ENCODE data around the gene WDR47. TPM values are rescaled to one million over a fixed set of nuclear protein-coding genes. Genes with fewer than 3 reads are reported as not detected.

Gene WDR47
- polyA plus RNA-seq, 1 donor from 2014 or later, result 65.7 TPM

DNA sequence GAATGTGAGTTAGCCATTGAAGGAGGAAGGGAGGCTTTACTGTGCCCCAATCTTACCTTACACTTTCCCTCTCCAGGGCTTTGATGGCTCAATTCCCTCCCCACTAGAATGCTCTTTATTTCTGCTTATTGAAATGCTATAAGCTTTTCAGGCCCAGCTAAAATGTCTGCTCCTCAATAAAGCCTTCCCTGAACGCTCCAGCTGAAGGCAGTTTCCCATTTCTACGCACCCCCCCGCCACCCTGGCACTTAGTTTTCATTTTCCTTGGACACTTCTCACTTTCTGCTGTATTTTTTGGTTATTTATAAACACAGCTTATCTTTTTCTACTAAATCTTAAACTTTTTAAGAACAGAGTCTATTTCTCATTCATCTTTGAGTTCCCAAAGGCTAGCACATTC lies 41.6 kb upstream of the WDR47 start:
- Histone ChIP-seq H3K79me2 (replicated peaks; ENCODE audit: insufficient read depth, low read length) (no peaks in the 10 kb centered on the region), H3F3A (ENCODE audit: insufficient read depth, low read length, poor library complexity, severe bottlenecking) (no peaks in the 10 kb centered on the region), H3K27me3 (ENCODE audit: insufficient read depth, low read depth, low read length) (no peaks in the 10 kb centered on the region), H3K9me2 (ENCODE audit: insufficient read depth, low read length) (no peaks in the 10 kb centered on the region), H4K20me1 (ENCODE audit: insufficient read depth) (no peaks in the 10 kb centered on the region), H3K27ac (ENCODE audit: low read length) (no peak overlapping the region), H3K9me3 (ENCODE audit: low read length) (no peaks in the 10 kb centered on the region), H3K4me3 (ENCODE audit: low read length) (no peak overlapping the region), H3K4me2 (ENCODE audit: low read length) (no peak overlapping the region), H3K9ac (ENCODE audit: low read length) (no peak overlapping the region), H3K36me3 (ENCODE audit: insufficient read depth, low read length) (no peaks in the 10 kb centered on the region), H2AFZ (ENCODE audit: low read depth, low read length) (no peak overlapping the region)
- TF ChIP-seq SMC3 (conservative IDR thresholded peaks at IDR 0.05; ENCODE audit: poor library complexity), result no peak
- TF ChIP-seq EZH2 (IDR thresholded peaks at IDR 0.05; ENCODE audit: borderline replicate concordance, insufficient read depth, low read length, poor library complexity, severe bottlenecking), result no peak
- no peak for TF ChIP-seq POLR2AphosphoS5 (IDR thresholded peaks at IDR 0.05)
- no peak for TF ChIP-seq RAD21 (conservative IDR thresholded peaks at IDR 0.05)
- no peak for TF ChIP-seq MXI1 (conservative IDR thresholded peaks at IDR 0.05; ENCODE audit: poor library complexity, severe bottlenecking)
- TF ChIP-seq, protein P1, sequence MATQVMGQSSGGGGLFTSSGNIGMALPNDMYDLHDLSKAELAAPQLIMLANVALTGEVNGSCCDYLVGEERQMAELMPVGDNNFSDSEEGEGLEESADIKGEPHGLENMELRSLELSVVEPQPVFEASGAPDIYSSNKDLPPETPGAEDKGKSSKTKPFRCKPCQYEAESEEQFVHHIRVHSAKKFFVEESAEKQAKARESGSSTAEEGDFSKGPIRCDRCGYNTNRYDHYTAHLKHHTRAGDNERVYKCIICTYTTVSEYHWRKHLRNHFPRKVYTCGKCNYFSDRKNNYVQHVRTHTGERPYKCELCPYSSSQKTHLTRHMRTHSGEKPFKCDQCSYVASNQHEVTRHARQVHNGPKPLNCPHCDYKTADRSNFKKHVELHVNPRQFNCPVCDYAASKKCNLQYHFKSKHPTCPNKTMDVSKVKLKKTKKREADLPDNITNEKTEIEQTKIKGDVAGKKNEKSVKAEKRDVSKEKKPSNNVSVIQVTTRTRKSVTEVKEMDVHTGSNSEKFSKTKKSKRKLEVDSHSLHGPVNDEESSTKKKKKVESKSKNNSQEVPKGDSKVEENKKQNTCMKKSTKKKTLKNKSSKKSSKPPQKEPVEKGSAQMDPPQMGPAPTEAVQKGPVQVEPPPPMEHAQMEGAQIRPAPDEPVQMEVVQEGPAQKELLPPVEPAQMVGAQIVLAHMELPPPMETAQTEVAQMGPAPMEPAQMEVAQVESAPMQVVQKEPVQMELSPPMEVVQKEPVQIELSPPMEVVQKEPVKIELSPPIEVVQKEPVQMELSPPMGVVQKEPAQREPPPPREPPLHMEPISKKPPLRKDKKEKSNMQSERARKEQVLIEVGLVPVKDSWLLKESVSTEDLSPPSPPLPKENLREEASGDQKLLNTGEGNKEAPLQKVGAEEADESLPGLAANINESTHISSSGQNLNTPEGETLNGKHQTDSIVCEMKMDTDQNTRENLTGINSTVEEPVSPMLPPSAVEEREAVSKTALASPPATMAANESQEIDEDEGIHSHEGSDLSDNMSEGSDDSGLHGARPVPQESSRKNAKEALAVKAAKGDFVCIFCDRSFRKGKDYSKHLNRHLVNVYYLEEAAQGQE (IDR thresholded peaks at IDR 0.05; ENCODE audit: borderline replicate concordance), result no peak
- TF ChIP-seq, protein P2, sequence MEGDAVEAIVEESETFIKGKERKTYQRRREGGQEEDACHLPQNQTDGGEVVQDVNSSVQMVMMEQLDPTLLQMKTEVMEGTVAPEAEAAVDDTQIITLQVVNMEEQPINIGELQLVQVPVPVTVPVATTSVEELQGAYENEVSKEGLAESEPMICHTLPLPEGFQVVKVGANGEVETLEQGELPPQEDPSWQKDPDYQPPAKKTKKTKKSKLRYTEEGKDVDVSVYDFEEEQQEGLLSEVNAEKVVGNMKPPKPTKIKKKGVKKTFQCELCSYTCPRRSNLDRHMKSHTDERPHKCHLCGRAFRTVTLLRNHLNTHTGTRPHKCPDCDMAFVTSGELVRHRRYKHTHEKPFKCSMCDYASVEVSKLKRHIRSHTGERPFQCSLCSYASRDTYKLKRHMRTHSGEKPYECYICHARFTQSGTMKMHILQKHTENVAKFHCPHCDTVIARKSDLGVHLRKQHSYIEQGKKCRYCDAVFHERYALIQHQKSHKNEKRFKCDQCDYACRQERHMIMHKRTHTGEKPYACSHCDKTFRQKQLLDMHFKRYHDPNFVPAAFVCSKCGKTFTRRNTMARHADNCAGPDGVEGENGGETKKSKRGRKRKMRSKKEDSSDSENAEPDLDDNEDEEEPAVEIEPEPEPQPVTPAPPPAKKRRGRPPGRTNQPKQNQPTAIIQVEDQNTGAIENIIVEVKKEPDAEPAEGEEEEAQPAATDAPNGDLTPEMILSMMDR (IDR thresholded peaks at IDR 0.05; ENCODE audit: poor library complexity, severe bottlenecking), result no peak
- TF ChIP-seq EP300 (conservative IDR thresholded peaks at IDR 0.05; ENCODE audit: poor library complexity, severe bottlenecking), result no peak
- TF ChIP-seq TAF1 (IDR thresholded peaks at IDR 0.05; ENCODE audit: low read depth), result no peak

DNA sequence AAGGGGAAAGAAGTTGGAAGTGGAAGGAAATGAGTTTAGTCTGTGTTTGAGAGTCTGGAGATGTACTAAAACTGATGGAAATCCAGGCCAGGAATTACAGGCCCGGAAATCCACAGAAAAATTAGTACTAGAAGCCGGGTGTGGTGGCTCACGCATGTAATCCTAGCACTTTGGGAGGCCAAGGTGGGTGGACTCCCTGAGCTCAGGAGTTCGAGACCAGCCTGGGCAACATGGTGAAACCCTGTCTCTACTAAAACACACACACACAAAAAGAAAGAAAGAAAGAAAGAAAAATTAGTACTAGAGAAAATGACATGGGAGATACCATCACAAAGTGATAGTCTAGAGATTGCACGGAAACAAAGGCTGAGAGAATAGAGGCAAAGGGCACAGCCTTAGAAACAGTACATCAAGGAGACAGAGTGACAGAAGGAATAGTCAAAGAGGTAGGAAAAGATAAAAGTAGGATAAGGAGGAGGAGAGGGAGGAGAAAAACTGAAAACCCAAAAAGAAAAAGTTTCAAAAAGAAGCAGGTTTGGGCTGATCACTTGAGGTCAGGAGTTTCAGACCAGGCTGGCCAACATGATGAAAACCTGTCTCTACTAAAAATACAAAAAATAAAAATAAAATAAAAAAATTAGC lies 38.7 kb upstream of the WDR47 start:
- Histone ChIP-seq H3K27ac (ENCODE audit: low read length) (no peak overlapping the region), H3K27me3 (ENCODE audit: insufficient read depth, low read depth, low read length) (no peaks in the 10 kb centered on the region), H3K9me2 (ENCODE audit: insufficient read depth, low read length) (no peaks in the 10 kb centered on the region), H2AFZ (ENCODE audit: low read depth, low read length) (no peak overlapping the region), H3K36me3 (ENCODE audit: insufficient read depth, low read length) (no peaks in the 10 kb centered on the region), H3K9ac (ENCODE audit: low read length) (no peak overlapping the region), H3K4me2 (ENCODE audit: low read length) (no peak overlapping the region), H4K20me1 (ENCODE audit: insufficient read depth) (no peaks in the 10 kb centered on the region), H3K9me3 (ENCODE audit: low read length) (no peaks in the 10 kb centered on the region), H3K79me2 (replicated peaks; ENCODE audit: insufficient read depth, low read length) (peaks cover 2% of the 10 kb centered on the region), H3K4me3 (ENCODE audit: low read length) (no peak overlapping the region), H3F3A (ENCODE audit: insufficient read depth, low read length, poor library complexity, severe bottlenecking) (no peaks in the 10 kb centered on the region)
- no peak for TF ChIP-seq SMC3 (conservative IDR thresholded peaks at IDR 0.05; ENCODE audit: poor library complexity)

Measured in neural cell (in vitro differentiated cells).